IMR-90 (cell line): ENCODE data around the gene OTOGL. TPM values are rescaled to one million over a fixed set of nuclear protein-coding genes. Genes with fewer than 3 reads are reported as not detected.

Experiments used
- ATAC-seq: fragments of 200-7000 bp; cut with Tn5 transposase; 2 replicates; pipeline ENCODE4 v1.9.1; 2020; ENCODE audit warnings: low read depth, mild to moderate bottlenecking, moderate library complexity
- BruUV-seq: library from RNA; stranded (reverse); fragments of 400-500 nt; replicated peaks from 2 replicates; lab custom pipeline; 2021; lab: Mats Ljungman, UMichigan
- CTCF ChIA-PET: fragments of 300-600 bp; formaldehyde crosslinking; extraction: SDS; loops from one replicate; lab custom pipeline; 2021; ENCODE audit warnings: antibody characterized with exemption; lab: Yijun Ruan, JAX
- POLR2A ChIA-PET: fragments of 300-600 bp; sonication (Branson Sonifier 250); formaldehyde crosslinking; loops from one replicate; lab custom pipeline; 2022; ENCODE audit warnings: antibody characterized with exemption; ENCODE audit not compliant: unreplicated experiment; lab: Charles Lee
- DNase-seq: peaks from one replicate; pipeline ENCODE4 v3.0.0; 2013
- H2AFZ ChIP-seq: replicated peaks from 2 replicates; pipeline ENCODE3; 2013; ENCODE audit warnings: low read length, mild to moderate bottlenecking; ENCODE audit not compliant: poor library complexity
- H2AK5ac ChIP-seq: 2 replicates; pipeline ENCODE4 v1.6.1; 2013; ENCODE audit warnings: low read depth, low read length, inconsistent platforms
- H2AK9ac ChIP-seq: replicated peaks from 2 replicates; pipeline ENCODE3; 2013; ENCODE audit warnings: mild to moderate bottlenecking, low read depth, low read length, moderate library complexity; ENCODE audit not compliant: poor library complexity
- H2BK120ac ChIP-seq: 2 replicates; pipeline ENCODE4 v1.6.1; 2013; ENCODE audit warnings: low read depth, low read length, inconsistent platforms
- H2BK15ac ChIP-seq: 3 replicates; pipeline ENCODE4 v1.6.1; 2013; ENCODE audit warnings: low read depth, low read length, inconsistent platforms
- H2BK20ac ChIP-seq: 2 replicates; pipeline ENCODE4 v1.6.1; 2013; ENCODE audit warnings: low read depth, mild to moderate bottlenecking, inconsistent platforms, low read length, moderate library complexity
- H2BK5ac ChIP-seq: 2 replicates; pipeline ENCODE4 v1.6.1; 2013; ENCODE audit warnings: mild to moderate bottlenecking, low read depth, low read length, inconsistent platforms; ENCODE audit not compliant: poor library complexity, severe bottlenecking
- H3K14ac ChIP-seq: replicated peaks from 2 replicates; pipeline ENCODE4 v1.6.1; 2013; ENCODE audit warnings: low read depth, low read length, inconsistent platforms
- H3K18ac ChIP-seq: 2 replicates; pipeline ENCODE4 v1.6.1; 2013; ENCODE audit warnings: low read depth, low read length, control low read depth
- H3K23ac ChIP-seq: 2 replicates; pipeline ENCODE4 v1.6.1; 2013; ENCODE audit warnings: low read depth, low read length, inconsistent platforms
- H3K27ac ChIP-seq: 2 replicates; pipeline ENCODE4 v1.5.1; 2013; ENCODE audit warnings: mild to moderate bottlenecking, control low read depth, low read length; ENCODE audit not compliant: insufficient read depth
- H3K27me3 ChIP-seq: 2 replicates; pipeline ENCODE4 v1.6.1; 2013; ENCODE audit warnings: low read length; ENCODE audit not compliant: control insufficient read depth, insufficient read depth
- H3K36me3 ChIP-seq: 2 replicates; pipeline ENCODE4 v1.6.1; 2013; ENCODE audit warnings: low read length, mixed read lengths; ENCODE audit not compliant: control insufficient read depth, insufficient read depth
- H3K4ac ChIP-seq: 2 replicates; pipeline ENCODE4 v1.6.1; 2013; ENCODE audit warnings: low read depth, low read length, inconsistent platforms
- H3K4me1 ChIP-seq: 2 replicates; pipeline ENCODE4 v1.6.1; 2013; ENCODE audit warnings: low read length, mixed read lengths; ENCODE audit not compliant: control insufficient read depth, insufficient read depth
- H3K4me2 ChIP-seq: 2 replicates; pipeline ENCODE4 v1.6.1; 2013; ENCODE audit warnings: low read depth, mild to moderate bottlenecking, control low read depth, low read length, moderate library complexity
- H3K4me3 ChIP-seq: 2 replicates; pipeline ENCODE4 v1.5.1; 2013; ENCODE audit warnings: low read depth, mild to moderate bottlenecking, control low read depth, low read length, moderate library complexity; ENCODE audit not compliant: insufficient read depth
- H3K56ac ChIP-seq: 2 replicates; pipeline ENCODE4 v1.6.1; 2013; ENCODE audit warnings: low read length, inconsistent platforms; ENCODE audit not compliant: insufficient read depth; ENCODE audit errors: extremely low read depth
- H3K79me1 ChIP-seq, 2 experiments: 2 replicates each; pipeline ENCODE4 v1.6.1; 2013; ENCODE audit warnings: low read length in 2 of 2, inconsistent platforms in 1 of 2, low read depth in 1 of 2
- H3K9ac ChIP-seq: 2 replicates; pipeline ENCODE4 v1.6.1; 2013; ENCODE audit warnings: low read depth, low read length, control low read depth
- H3K9me1 ChIP-seq: 2 replicates; pipeline ENCODE4 v1.6.1; 2013; ENCODE audit warnings: low read length, inconsistent platforms; ENCODE audit not compliant: insufficient read depth
- H3K9me3 ChIP-seq: 2 replicates; pipeline ENCODE4 v1.6.1; 2013; ENCODE audit warnings: low read length; ENCODE audit not compliant: control insufficient read depth, insufficient read depth
- H4K20me1 ChIP-seq: 2 replicates; pipeline ENCODE4 v1.6.1; 2013; ENCODE audit warnings: low read length, inconsistent platforms; ENCODE audit not compliant: insufficient read depth
- H4K5ac ChIP-seq: 2 replicates; pipeline ENCODE4 v1.6.1; 2013; ENCODE audit warnings: mild to moderate bottlenecking, low read depth, low read length, control low read depth
- H4K8ac ChIP-seq, 2 experiments: 2 replicates each; pipeline ENCODE4 v1.6.1; 2013; ENCODE audit warnings: low read depth in 2 of 2, low read length in 2 of 2, control low read depth in 1 of 2, inconsistent platforms in 1 of 2
- H4K91ac ChIP-seq: 2 replicates; pipeline ENCODE4 v1.6.1; 2013; ENCODE audit warnings: low read depth, low read length, inconsistent platforms; ENCODE audit not compliant: insufficient read depth
- CEBPB ChIP-seq: IDR thresholded peaks from 2 replicates; pipeline ENCODE4 v1.6.1; 2012; ENCODE audit warnings: low read depth, low read length, improper control_type of control experiment
- MXI1 ChIP-seq: IDR thresholded peaks from 2 replicates; pipeline ENCODE4 v1.6.1; 2012; ENCODE audit warnings: low read depth, mild to moderate bottlenecking, low read length, moderate library complexity, borderline replicate concordance
- RAD21 ChIP-seq: IDR thresholded peaks from 2 replicates; pipeline ENCODE4 v1.6.1; 2012; ENCODE audit warnings: low read length, improper control_type of control experiment
- SMC3 ChIP-seq: fragments of 150-350 bp; IDR thresholded peaks from 2 replicates; pipeline ENCODE4 v1.6.1; 2016; ENCODE audit warnings: low read depth, mild to moderate bottlenecking, antibody characterized with exemption, low read length, moderate library complexity
- WGBS, 2 experiments: methylation state at CpG; one replicate each; pipeline versions ENCODE4 v1.1.5 to v1.1.7; 2013; ENCODE audit warnings: missing lambda C conversion rate in 2 of 2; ENCODE audit not compliant: insufficient read length in 1 of 2; ENCODE audit errors: extremely low coverage in 2 of 2; 5-methylcytosine and 5-hydroxymethylcytosine counted together
- dilution Hi-C: fragments of 300-500 bp; cut with HindIII; formaldehyde crosslinking; loops from one replicate; pipeline ENCODE4 v1.14.3; 2018; ENCODE audit warnings: low sequenced_read_pairs; ENCODE audit not compliant: unreplicated experiment
- in situ Hi-C: fragments of 300-500 bp; cut with MboI; formaldehyde crosslinking; loops from 3 replicates; pipeline ENCODE4 v1.14.3; 2019; ENCODE audit warnings: low sequenced_read_pairs, inconsistent platforms, mixed read lengths
- intact Hi-C: fragments of 100-400 bp; cut with micrococcal nuclease; formaldehyde crosslinking; loops from 2 replicates; pipeline ENCODE4 v1.10.0; 2022
- polyA plus RNA-seq, 3 experiments: library from polyadenylated mRNA; depleted of rRNA; stranded (reverse); fragments of >200 nt; gene quantifications; 2 replicates each; pipeline ENCODE4 v1.2.3, GENCODE V29; 2012; ENCODE audit warnings: low replicate concordance in 1 of 3
- total RNA-seq: library from RNA; depleted of rRNA; stranded (reverse); fragments of >200 nt; gene quantifications from 2 replicates; pipeline ENCODE4 v1.2.3, GENCODE V29; 2012
- TF ChIP-seq, protein P1 (sequence below): conservative IDR thresholded peaks from 2 replicates; pipeline ENCODE4 v1.5.1; 2012; ENCODE audit warnings: mild to moderate bottlenecking, low read depth, low read length, improper control_type of control experiment
- TF ChIP-seq, protein P2 (sequence below): fragments of 150-350 bp; IDR thresholded peaks from 2 replicates; pipeline ENCODE4 v1.6.1; 2016; ENCODE audit warnings: low read depth, mild to moderate bottlenecking, low read length, moderate library complexity, borderline replicate concordance
- TF ChIP-seq, protein P3 (sequence below): fragments of 150-350 bp; IDR thresholded peaks from 2 replicates; pipeline ENCODE4 v1.6.1; 2017; ENCODE audit warnings: mild to moderate bottlenecking, antibody characterized with exemption, low read length, low read depth

The OTOGL gene
- total and polyA plus RNA-seq, 2 of the 4 experiments (the other 2 are of a cell fraction): 0.10 to 0.18 TPM

DNA sequence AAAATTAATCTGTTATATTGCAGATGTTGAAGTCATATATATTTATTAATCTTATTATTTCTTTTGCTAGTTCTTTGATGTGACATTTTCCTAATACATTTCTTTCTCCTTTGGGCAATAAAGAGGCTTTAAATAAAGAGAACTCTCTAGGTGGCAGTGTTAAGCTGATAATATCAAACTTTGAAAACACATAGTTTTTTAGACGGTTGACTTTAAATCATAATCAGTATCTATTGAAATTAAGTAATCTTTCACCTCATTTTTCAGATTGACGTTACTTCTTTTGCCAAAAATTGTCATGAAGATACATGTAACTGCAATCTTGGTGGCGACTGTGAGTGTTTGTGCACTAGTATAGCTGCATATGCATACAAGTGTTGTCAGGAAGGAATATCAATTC is 213.9 kb downstream of the OTOGL start:
- Histone ChIP-seq H3K9ac (no peak overlapping the region), H2BK15ac (no peak overlapping the region), H3K4ac (no peak overlapping the region), H2BK20ac (no peak overlapping the region), H3K18ac (no peak overlapping the region), H3K27me3 (peaks cover 2% of the 10 kb centered on the region; the same call in 1 of the 2 replicates), H3K9me3 (no peaks in the 10 kb centered on the region), H3K14ac (no peak overlapping the region), H3K36me3 (no peaks in the 10 kb centered on the region), H3K4me3 (no peak overlapping the region), H2AK5ac (no peak overlapping the region), H3K79me1 (no peaks in the 10 kb centered on the region), H4K5ac (no peak overlapping the region), H2BK120ac (no peak overlapping the region), H2AK9ac (no peak overlapping the region), H2AFZ (no peak overlapping the region), H3K27ac (no peak overlapping the region), H2BK5ac (no peak overlapping the region), H4K8ac (no peak overlapping the region), H4K20me1 (no peaks in the 10 kb centered on the region), H3K23ac (no peak overlapping the region), H3K4me1 (no peaks in the 10 kb centered on the region), H3K56ac (no peak overlapping the region), H4K91ac (no peak overlapping the region), H3K9me1 (no peaks in the 10 kb centered on the region), H3K4me2 (no peak overlapping the region)
- ChIA-PET CTCF (interaction anchor here (0.6 to 1.6 kb wide), 3 partner anchors 9 to 246 kb away, joined by 3 to 4 read pairs (median 4); no protein-coding TSS in a partner anchor), POLR2A (no interaction called here)
- DNase-seq (no peak), ATAC-seq (no peak)
- no TSS peak for BruUV-seq
- dilution Hi-C loops (no loop called here), intact Hi-C loops (loop anchor here (5.0 to 10.0 kb wide), 2 partner anchors 814 to 942 kb away; no protein-coding TSS in a partner anchor), in situ Hi-C loops (no loop called here)
- no CpG with 5 or more reads among the region's 3 CpGs for WGBS, 2 experiments
- TF ChIP-seq MXI1 (no peak), SMC3 (peak; percentile 16; the same call in 1 of the 2 replicates), CEBPB (no peak), RAD21 (0 out of 2 replicates have a peak, but pooled peaks have one; percentile 9)
- TF ChIP-seq, protein P1, sequence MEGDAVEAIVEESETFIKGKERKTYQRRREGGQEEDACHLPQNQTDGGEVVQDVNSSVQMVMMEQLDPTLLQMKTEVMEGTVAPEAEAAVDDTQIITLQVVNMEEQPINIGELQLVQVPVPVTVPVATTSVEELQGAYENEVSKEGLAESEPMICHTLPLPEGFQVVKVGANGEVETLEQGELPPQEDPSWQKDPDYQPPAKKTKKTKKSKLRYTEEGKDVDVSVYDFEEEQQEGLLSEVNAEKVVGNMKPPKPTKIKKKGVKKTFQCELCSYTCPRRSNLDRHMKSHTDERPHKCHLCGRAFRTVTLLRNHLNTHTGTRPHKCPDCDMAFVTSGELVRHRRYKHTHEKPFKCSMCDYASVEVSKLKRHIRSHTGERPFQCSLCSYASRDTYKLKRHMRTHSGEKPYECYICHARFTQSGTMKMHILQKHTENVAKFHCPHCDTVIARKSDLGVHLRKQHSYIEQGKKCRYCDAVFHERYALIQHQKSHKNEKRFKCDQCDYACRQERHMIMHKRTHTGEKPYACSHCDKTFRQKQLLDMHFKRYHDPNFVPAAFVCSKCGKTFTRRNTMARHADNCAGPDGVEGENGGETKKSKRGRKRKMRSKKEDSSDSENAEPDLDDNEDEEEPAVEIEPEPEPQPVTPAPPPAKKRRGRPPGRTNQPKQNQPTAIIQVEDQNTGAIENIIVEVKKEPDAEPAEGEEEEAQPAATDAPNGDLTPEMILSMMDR: peak; percentile 38
- TF ChIP-seq, protein P2, sequence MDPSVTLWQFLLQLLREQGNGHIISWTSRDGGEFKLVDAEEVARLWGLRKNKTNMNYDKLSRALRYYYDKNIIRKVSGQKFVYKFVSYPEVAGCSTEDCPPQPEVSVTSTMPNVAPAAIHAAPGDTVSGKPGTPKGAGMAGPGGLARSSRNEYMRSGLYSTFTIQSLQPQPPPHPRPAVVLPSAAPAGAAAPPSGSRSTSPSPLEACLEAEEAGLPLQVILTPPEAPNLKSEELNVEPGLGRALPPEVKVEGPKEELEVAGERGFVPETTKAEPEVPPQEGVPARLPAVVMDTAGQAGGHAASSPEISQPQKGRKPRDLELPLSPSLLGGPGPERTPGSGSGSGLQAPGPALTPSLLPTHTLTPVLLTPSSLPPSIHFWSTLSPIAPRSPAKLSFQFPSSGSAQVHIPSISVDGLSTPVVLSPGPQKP: no peak
- TF ChIP-seq, protein P3, sequence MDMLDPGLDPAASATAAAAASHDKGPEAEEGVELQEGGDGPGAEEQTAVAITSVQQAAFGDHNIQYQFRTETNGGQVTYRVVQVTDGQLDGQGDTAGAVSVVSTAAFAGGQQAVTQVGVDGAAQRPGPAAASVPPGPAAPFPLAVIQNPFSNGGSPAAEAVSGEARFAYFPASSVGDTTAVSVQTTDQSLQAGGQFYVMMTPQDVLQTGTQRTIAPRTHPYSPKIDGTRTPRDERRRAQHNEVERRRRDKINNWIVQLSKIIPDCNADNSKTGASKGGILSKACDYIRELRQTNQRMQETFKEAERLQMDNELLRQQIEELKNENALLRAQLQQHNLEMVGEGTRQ: no peak
